Trophoblast cell (in vitro differentiated cells and primary cell): ENCODE data around the gene EXOC3L4.

Source experiments
- DNase-seq, 2 donors: peaks; one replicate each; pipeline ENCODE4 v3.0.0-alpha.2; 2016
- H2AFZ ChIP-seq: 2 replicates; pipeline ENCODE4 v1.6.1; 2013; ENCODE audit warnings: low read length, moderate library complexity, mild to moderate bottlenecking; ENCODE audit not compliant: insufficient read depth, poor library complexity
- H2AK5ac ChIP-seq: 2 replicates; pipeline ENCODE4 v1.6.1; 2013; ENCODE audit warnings: mild to moderate bottlenecking, low read length
- H2BK120ac ChIP-seq: 2 replicates; pipeline ENCODE4 v1.6.1; 2013; ENCODE audit warnings: low read length, mild to moderate bottlenecking, moderate library complexity; ENCODE audit not compliant: insufficient read depth, poor library complexity
- H2BK12ac ChIP-seq: 2 replicates; pipeline ENCODE4 v1.6.1; 2013; ENCODE audit warnings: mild to moderate bottlenecking, low read length, moderate library complexity
- H2BK5ac ChIP-seq: 2 replicates; pipeline ENCODE4 v1.6.1; 2013; ENCODE audit warnings: low read length, low read depth, moderate library complexity, mild to moderate bottlenecking; ENCODE audit not compliant: poor library complexity
- H3K14ac ChIP-seq: 2 replicates; pipeline ENCODE4 v1.6.1; 2013; ENCODE audit warnings: mild to moderate bottlenecking, low read length
- H3K18ac ChIP-seq: 2 replicates; pipeline ENCODE4 v1.6.1; 2013; ENCODE audit warnings: mild to moderate bottlenecking, low read length
- H3K23ac ChIP-seq: 2 replicates; pipeline ENCODE4 v1.6.1; 2013; ENCODE audit warnings: low read length
- H3K27ac ChIP-seq: 2 replicates; pipeline ENCODE4 v1.5.1; 2013; ENCODE audit warnings: low read depth, mild to moderate bottlenecking, inconsistent platforms, low read length, moderate library complexity
- H3K27me3 ChIP-seq: 2 replicates; pipeline ENCODE4 v1.6.1; 2013; ENCODE audit warnings: inconsistent platforms, mild to moderate bottlenecking, low read length, moderate library complexity; ENCODE audit not compliant: insufficient read depth
- H3K36me3 ChIP-seq, 2 experiments: 1 replicate in 1 of 2; 2 replicates in 1 of 2; pipeline ENCODE4 v1.6.1; 2013; ENCODE audit warnings: low read length in 2 of 2, mild to moderate bottlenecking in 2 of 2, moderate library complexity in 1 of 2; ENCODE audit not compliant: insufficient read depth in 2 of 2, control insufficient read depth in 1 of 2
- H3K4ac ChIP-seq: 2 replicates; pipeline ENCODE4 v1.6.1; 2013; ENCODE audit warnings: low read depth, mild to moderate bottlenecking, low read length, moderate library complexity
- H3K4me1 ChIP-seq, 2 experiments: 1 replicate in 1 of 2; 2 replicates in 1 of 2; pipeline ENCODE4 v1.6.1; 2013; ENCODE audit warnings: low read length in 2 of 2, mild to moderate bottlenecking in 2 of 2, moderate library complexity in 1 of 2; ENCODE audit not compliant: insufficient read depth in 2 of 2, control insufficient read depth in 1 of 2
- H3K4me2 ChIP-seq: 2 replicates; pipeline ENCODE4 v1.6.1; 2013; ENCODE audit warnings: inconsistent platforms, mild to moderate bottlenecking, low read length, moderate library complexity
- H3K4me3 ChIP-seq: 2 replicates; pipeline ENCODE4 v1.5.1; 2013; ENCODE audit warnings: mild to moderate bottlenecking, low read depth, low read length, inconsistent platforms
- H3K79me1 ChIP-seq: one replicate; pipeline ENCODE4 v1.6.1; 2013; ENCODE audit warnings: low read length
- H3K79me2 ChIP-seq: 2 replicates; pipeline ENCODE4 v1.6.1; 2013; ENCODE audit warnings: low read length, mild to moderate bottlenecking; ENCODE audit not compliant: control insufficient read depth, insufficient read depth, poor library complexity
- H3K9ac ChIP-seq: 2 replicates; pipeline ENCODE4 v1.6.1; 2013; ENCODE audit warnings: mild to moderate bottlenecking, low read length
- H3K9me3 ChIP-seq: 2 replicates; pipeline ENCODE4 v1.6.1; 2013; ENCODE audit warnings: low read depth, mild to moderate bottlenecking, control low read depth, inconsistent platforms, low read length; ENCODE audit not compliant: insufficient read depth
- H4K12ac ChIP-seq: 2 replicates; pipeline ENCODE4 v1.6.1; 2013; ENCODE audit warnings: low read depth, mild to moderate bottlenecking, low read length, moderate library complexity
- H4K8ac ChIP-seq: 2 replicates; pipeline ENCODE4 v1.6.1; 2013; ENCODE audit warnings: low read depth, mild to moderate bottlenecking, low read length, moderate library complexity
- H4K91ac ChIP-seq: one replicate; pipeline ENCODE4 v1.6.1; 2013; ENCODE audit warnings: low read depth, mild to moderate bottlenecking, low read length, moderate library complexity
- WGBS: extraction: QIAGEN DNeasy Blood & Tissue Kit; methylation state at CpG from one replicate; pipeline ENCODE4 v1.1.7; 2013; ENCODE audit warnings: missing lambda C conversion rate; ENCODE audit not compliant: insufficient read length, insufficient coverage; ENCODE audit errors: extremely low coverage; 5-methylcytosine and 5-hydroxymethylcytosine counted together

EXOC3L4 gene

DNA sequence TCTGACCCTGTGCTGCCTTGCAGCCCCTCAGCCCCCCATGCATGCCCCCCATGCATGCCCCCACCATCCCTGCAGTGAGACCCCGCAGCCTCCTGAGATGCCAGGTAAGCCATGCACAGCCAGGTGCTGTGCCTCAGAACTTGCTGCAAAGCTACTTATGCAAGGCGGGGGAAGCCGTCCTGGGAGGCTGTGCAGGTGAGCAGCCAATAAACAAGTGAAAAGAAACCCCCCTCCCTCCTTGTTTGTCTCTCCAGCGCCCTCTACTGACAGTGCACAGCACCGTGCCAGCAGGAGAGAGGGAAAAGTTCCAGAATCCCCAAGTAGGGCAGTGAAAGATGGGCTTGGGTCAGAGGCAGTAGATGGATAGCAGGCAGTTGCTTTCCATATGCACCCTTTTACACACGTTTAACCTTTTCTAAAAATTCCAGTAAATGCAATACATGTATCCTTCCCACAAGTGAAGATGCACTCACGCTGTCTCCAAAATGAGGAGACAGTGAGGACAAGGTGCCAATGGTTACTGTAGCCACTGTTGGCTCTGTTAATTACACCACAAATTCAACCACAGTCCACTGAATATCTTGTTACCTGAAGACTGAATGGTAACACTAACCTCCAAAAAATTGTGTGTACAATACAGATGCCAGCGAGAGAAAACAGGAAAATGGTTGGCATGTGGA is 46.7 kb downstream of the EXOC3L4 start:
- WGBS, result no CpG with 5 or more reads among the region's 8 CpGs
- H3K4me1 ChIP-seq, result peaks cover 25 to 30% of the 10 kb centered on the region in 2 experiments

GRCh38 chr14:103142026-103142425 is 47.5 kb downstream of the EXOC3L4 start:
- H2BK12ac ChIP-seq, result no peak overlapping the region
- H3K14ac ChIP-seq, result no peak overlapping the region
- no peak overlapping the region for H4K12ac ChIP-seq
- DNase-seq, result peak in 1 of 2 donors; percentile 13
- H2BK5ac ChIP-seq, result no peak overlapping the region
- H2BK120ac ChIP-seq, result no peak overlapping the region
- H4K91ac ChIP-seq, result no peak overlapping the region
- no peak overlapping the region for H3K23ac ChIP-seq
- no peaks in the 10 kb centered on the region for H3K27me3 ChIP-seq
- no peak overlapping the region for H3K27ac ChIP-seq
- WGBS, result no CpG with 5 or more reads among the region's 4 CpGs
- H3K9ac ChIP-seq, result no peak overlapping the region
- H3K79me1 ChIP-seq, result peaks cover 21% of the 10 kb centered on the region
- H3K79me2 ChIP-seq, result peaks cover 4% of the 10 kb centered on the region
- no peaks in the 10 kb centered on the region for H3K36me3 ChIP-seq
- no peak overlapping the region for H3K18ac ChIP-seq
- H3K4me3 ChIP-seq, result no peak overlapping the region
- H2AK5ac ChIP-seq, result no peak overlapping the region
- no peak overlapping the region for H3K4me2 ChIP-seq
- H4K8ac ChIP-seq, result no peak overlapping the region
- H3K4me1 ChIP-seq, result peaks cover 21 to 24% of the 10 kb centered on the region in 2 experiments
- peaks cover 2% of the 10 kb centered on the region for H3K9me3 ChIP-seq
- H2AFZ ChIP-seq, result no peak overlapping the region
- no peak overlapping the region for H3K4ac ChIP-seq

More for the DNA sequence above, 46.7 kb downstream of the EXOC3L4 start:
- Histone ChIP-seq H3K36me3 (no peaks in the 10 kb centered on the region), H3K9ac (no peak overlapping the region), H4K8ac (no peak overlapping the region), H3K4ac (no peak overlapping the region), H3K4me3 (no peak overlapping the region), H3K23ac (no peak overlapping the region), H4K91ac (no peak overlapping the region), H3K14ac (no peak overlapping the region), H2BK12ac (no peak overlapping the region), H3K4me2 (no peak overlapping the region), H3K18ac (no peak overlapping the region), H3K79me1 (peaks cover 25% of the 10 kb centered on the region), H2AFZ (no peak overlapping the region), H2BK5ac (no peak overlapping the region), H3K9me3 (peaks cover 2% of the 10 kb centered on the region), H2AK5ac (no peak overlapping the region), H3K79me2 (peaks cover 4% of the 10 kb centered on the region), H3K27me3 (no peaks in the 10 kb centered on the region), H2BK120ac (no peak overlapping the region), H3K27ac (no peak overlapping the region), H4K12ac (no peak overlapping the region)
- DNase-seq, result peak; percentile 72 to 78

DNA sequence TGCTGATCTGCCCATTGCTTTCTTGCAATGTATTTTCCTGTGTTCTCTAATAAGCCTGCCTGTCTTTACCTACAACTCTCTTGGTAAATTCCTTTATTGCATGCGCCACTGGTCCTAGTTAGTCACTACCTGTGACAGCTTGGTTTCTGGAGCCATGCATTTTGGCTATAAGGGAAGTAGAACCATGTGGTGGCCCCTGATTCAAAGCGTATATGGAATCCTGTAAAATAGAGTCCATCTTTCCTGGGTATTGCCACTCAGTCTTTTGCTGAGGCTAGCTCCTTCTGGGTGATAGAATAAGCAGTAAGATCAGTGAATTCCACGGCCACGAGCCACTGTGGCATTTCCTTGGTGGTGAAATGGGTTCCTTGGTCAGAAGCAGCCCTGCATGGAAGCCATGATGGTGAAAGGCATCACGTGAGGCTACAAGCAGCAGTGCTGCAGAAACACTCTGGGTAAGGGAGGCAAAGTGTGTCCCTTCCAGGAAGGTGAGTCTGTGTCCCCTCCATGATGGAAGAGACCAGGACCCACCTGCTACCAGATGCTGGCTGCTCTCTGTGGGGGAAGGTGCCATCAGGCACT is 48.3 kb downstream of the EXOC3L4 start:
- H3K79me2 ChIP-seq, result peaks cover 4% of the 10 kb centered on the region
- H3K9me3 ChIP-seq, result peaks cover 2% of the 10 kb centered on the region
- DNase-seq, result peak; percentile 54 to 60
- H3K4me1 ChIP-seq, result peaks cover 16 to 17% of the 10 kb centered on the region in 2 experiments
- peaks cover 17% of the 10 kb centered on the region for H3K79me1 ChIP-seq
- H3K27me3 ChIP-seq, result no peaks in the 10 kb centered on the region
- H4K8ac ChIP-seq, result no peak overlapping the region
- no peak overlapping the region for H4K91ac ChIP-seq
- H2BK5ac ChIP-seq, result no peak overlapping the region
- H2BK120ac ChIP-seq, result no peak overlapping the region
- no peak overlapping the region for H3K9ac ChIP-seq
- no peak overlapping the region for H3K18ac ChIP-seq
- H4K12ac ChIP-seq, result no peak overlapping the region
- H2BK12ac ChIP-seq, result no peak overlapping the region
- no peaks in the 10 kb centered on the region for H3K36me3 ChIP-seq
- no peak overlapping the region for H2AK5ac ChIP-seq
- H3K27ac ChIP-seq, result no peak overlapping the region
- no peak overlapping the region for H3K4me2 ChIP-seq
- no peak overlapping the region for H3K23ac ChIP-seq
- no CpG with 5 or more reads among the region's 5 CpGs for WGBS
- no peak overlapping the region for H3K4me3 ChIP-seq
- no peak overlapping the region for H2AFZ ChIP-seq
- H3K4ac ChIP-seq, result no peak overlapping the region
- H3K14ac ChIP-seq, result no peak overlapping the region

GRCh38 chr14:103143506-103143905 is 49.0 kb downstream of the EXOC3L4 start:
- H3K4me3 ChIP-seq, result no peak overlapping the region
- H3K9me3 ChIP-seq, result peaks cover 2% of the 10 kb centered on the region
- peaks cover 9 to 10% of the 10 kb centered on the region in 2 experiments for H3K4me1 ChIP-seq
- no peak overlapping the region for H2BK120ac ChIP-seq
- H3K9ac ChIP-seq, result no peak overlapping the region
- peak; percentile 91 to 93 for DNase-seq
- H2AFZ ChIP-seq, result no peak overlapping the region
- peaks cover 4% of the 10 kb centered on the region for H3K79me2 ChIP-seq
- H2AK5ac ChIP-seq, result no peak overlapping the region
- H3K4ac ChIP-seq, result no peak overlapping the region
- no peak overlapping the region for H3K14ac ChIP-seq
- no peak overlapping the region for H3K18ac ChIP-seq
- no peaks in the 10 kb centered on the region for H3K36me3 ChIP-seq
- no peak overlapping the region for H3K27ac ChIP-seq
- H4K8ac ChIP-seq, result no peak overlapping the region
- H3K27me3 ChIP-seq, result no peaks in the 10 kb centered on the region
- no peak overlapping the region for H2BK5ac ChIP-seq
- H3K4me2 ChIP-seq, result no peak overlapping the region
- no CpG with 5 or more reads among the region's 6 CpGs for WGBS
- no peak overlapping the region for H4K91ac ChIP-seq
- no peak overlapping the region for H2BK12ac ChIP-seq
- no peak overlapping the region for H3K23ac ChIP-seq
- H3K79me1 ChIP-seq, result peaks cover 10% of the 10 kb centered on the region
- no peak overlapping the region for H4K12ac ChIP-seq
